CD4-positive, alpha-beta T cell treated with Interleukin-6 for 4 hours (primary cell): ENCODE results near the gene SLC7A8.
A peak's percentile ranks its signal among the peaks of the same experiment; 100 is the strongest.

Source experiments
- DNase-seq: peaks from one replicate; pipeline ENCODE4 v3.0.0-alpha.2; 2020; ENCODE audit warnings: mixed read lengths

The SLC7A8 gene

GRCh38 chr14:23093991-23094665 lies 89.3 kb downstream of the SLC7A8 start:
- no peak for DNase-seq

GRCh38 chr14:23093526-23093925 lies 89.9 kb downstream of the SLC7A8 start:
- DNase-seq: no peak

DNA sequence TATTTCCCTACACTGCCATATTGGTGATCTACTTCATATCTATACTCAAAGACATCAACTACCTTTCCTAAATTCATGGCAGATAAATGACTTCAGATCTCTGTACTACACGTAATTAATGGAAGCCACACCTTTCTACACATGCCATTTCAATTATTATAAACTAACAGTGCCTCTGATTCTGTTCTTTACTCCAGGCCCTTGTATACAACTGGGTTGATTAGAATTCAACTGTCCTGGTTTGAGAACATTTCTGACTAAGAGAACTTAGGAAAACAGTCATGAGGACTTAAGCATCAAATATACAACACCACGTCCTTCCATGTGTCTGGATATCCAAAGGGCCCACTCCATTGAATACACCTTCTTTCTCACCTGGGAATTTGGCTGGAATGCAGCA lies 90.4 kb downstream of the SLC7A8 start:
- DNase-seq: no peak

- DNase-seq: no peak
Measured at GRCh38 chr14:23091294-23092225, 91.9 kb downstream of the SLC7A8 start.

DNA sequence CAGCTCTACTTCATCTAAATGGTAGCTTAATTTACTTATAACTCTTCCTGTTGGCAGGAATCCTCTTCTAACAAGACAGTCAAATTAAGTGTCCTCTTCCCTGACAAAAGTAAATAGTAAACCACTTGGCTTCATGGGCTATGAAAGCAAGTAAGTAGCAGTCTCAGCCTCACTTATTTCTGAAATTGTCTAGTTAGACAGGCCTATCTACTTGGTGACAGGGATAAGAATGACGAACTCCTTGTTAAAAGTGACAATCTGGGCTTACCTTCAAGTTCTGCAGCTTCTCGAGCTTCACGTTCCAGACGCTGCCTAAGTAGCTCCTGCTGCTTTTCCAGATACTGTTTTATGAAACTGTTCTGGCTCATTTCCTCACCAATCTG lies 93.2 kb downstream of the SLC7A8 start:
- DNase-seq: no peak

GRCh38 chr14:23089498-23090253 lies 93.8 kb downstream of the SLC7A8 start:
- no peak for DNase-seq

DNA sequence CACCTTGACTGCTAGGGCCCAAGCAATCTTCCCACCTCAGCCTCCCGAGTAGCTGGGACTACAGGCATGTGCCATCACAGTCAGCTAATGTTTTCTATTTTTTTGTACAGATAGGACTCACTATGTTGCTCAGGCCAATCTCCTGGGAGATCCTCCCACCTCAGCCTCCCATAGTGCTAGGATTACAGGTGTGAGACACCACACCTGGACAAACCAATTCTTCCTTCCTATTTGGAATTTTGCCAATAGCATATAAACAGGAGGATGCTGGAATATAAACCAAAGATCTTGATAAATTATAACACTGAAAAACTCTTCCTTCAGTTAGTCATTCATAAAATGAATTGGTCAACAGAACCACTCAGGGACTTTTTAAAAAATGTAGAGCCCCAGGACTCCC lies 96.9 kb downstream of the SLC7A8 start:
- DNase-seq: no peak

- no peak for DNase-seq
Measured at GRCh38 chr14:23085458-23085857, 98.0 kb downstream of the SLC7A8 start.

- DNase-seq: no peak
Measured at GRCh38 chr14:23080474-23080873, 103.0 kb downstream of the SLC7A8 start.

- DNase-seq: no peak
Measured at GRCh38 chr14:23079716-23080115, 103.7 kb downstream of the SLC7A8 start.

DNA sequence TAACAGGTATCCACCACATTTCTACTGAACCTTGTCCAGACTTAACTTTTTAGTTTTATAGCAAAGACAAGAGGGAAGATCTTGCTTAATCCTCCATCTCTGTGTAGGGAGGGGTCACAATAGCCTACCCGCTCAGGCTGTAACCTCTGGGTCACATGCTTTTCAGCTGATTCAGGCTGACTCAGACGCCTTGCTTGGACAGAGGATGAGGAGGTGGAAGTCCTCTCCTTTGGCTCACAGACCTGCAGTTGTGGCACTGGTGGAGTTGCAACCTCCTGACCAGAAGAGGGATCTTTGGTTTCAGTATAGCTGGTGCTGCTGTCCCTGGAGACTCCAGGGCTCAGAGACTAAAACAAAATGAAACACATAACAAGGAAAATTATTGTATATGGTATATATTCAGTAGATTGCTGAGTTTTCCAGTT lies 104.8 kb downstream of the SLC7A8 start:
- DNase-seq: no peak

GRCh38 chr14:23077962-23078361 lies 105.5 kb downstream of the SLC7A8 start:
- DNase-seq: no peak

GRCh38 chr14:23076785-23077408 lies 106.6 kb downstream of the SLC7A8 start:
- DNase-seq: peak; percentile 40
